SU-DHL-6 (cell line): ENCODE data around the gene RNF168.

Experiments
- EZH2phosphoT487 ChIP-seq: fragments of 200-600 bp; sonication (generic), shearing (Covaris generic); conservative IDR thresholded peaks from 2 replicates; pipeline ENCODE4 v1.6.1; 2018; ENCODE audit warnings: mild to moderate bottlenecking, antibody characterized with exemption, low read length, moderate library complexity, mixed read lengths
- TF ChIP-seq, protein P1 (sequence below): fragments of 200-600 bp; sonication (generic); IDR thresholded peaks from one replicate; pipeline ENCODE4 v1.5.1; 2017; ENCODE audit warnings: antibody characterized with exemption, mild to moderate bottlenecking, low read length, moderate library complexity; ENCODE audit not compliant: insufficient read depth, poor library complexity, severe bottlenecking

DNA sequence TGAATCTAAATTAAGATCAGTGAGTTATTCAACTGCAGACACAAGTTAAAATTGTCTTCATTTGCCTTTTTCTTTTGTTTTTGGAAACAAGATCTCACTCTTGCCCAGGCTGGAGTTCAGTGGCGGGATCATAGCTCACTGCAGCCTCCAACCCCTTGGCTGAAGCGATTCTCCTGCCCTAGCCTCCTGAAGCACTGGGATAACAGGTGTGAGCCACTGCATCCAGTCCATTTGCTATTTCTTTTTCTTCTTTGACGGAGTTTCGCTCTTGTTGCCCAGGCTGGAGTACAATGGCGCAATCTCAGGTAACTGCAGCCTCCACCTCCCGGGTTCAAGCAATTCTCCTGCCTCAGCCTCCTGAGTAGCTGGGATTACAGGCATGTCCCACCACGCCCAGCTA, 10.3 kb downstream of the RNF168 start:
- no peak for TF ChIP-seq EZH2phosphoT487
- TF ChIP-seq, protein P1, sequence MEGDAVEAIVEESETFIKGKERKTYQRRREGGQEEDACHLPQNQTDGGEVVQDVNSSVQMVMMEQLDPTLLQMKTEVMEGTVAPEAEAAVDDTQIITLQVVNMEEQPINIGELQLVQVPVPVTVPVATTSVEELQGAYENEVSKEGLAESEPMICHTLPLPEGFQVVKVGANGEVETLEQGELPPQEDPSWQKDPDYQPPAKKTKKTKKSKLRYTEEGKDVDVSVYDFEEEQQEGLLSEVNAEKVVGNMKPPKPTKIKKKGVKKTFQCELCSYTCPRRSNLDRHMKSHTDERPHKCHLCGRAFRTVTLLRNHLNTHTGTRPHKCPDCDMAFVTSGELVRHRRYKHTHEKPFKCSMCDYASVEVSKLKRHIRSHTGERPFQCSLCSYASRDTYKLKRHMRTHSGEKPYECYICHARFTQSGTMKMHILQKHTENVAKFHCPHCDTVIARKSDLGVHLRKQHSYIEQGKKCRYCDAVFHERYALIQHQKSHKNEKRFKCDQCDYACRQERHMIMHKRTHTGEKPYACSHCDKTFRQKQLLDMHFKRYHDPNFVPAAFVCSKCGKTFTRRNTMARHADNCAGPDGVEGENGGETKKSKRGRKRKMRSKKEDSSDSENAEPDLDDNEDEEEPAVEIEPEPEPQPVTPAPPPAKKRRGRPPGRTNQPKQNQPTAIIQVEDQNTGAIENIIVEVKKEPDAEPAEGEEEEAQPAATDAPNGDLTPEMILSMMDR: no peak
